Esophagus muscularis mucosa (tissue), 4 donors: ENCODE measurements around the gene AP2A1. TPM values are rescaled to one million over a fixed set of nuclear protein-coding genes. Genes with fewer than 3 reads are reported as not detected.

Experiments
- DNase-seq: peaks from one replicate; pipeline ENCODE4 v3.0.0-alpha.2; 2017; ENCODE audit errors: extremely low spot score
- H3K27ac ChIP-seq, 4 donors: fragments of 200-600 bp; sonication (generic); replicated peaks in 1 of 4; 1 replicate in 3 of 4; 2 replicates in 1 of 4; pipeline ENCODE4 v1.5.1; 2016 to 2019; ENCODE audit warnings: mild to moderate bottlenecking in 1 of 4
- H3K27me3 ChIP-seq, 4 donors: fragments of 200-600 bp; sonication (generic); one replicate each; pipeline versions ENCODE4 v1.5.1 to v1.6.0; 2016 to 2019
- H3K36me3 ChIP-seq, 4 donors: fragments of 200-600 bp; sonication (generic); one replicate each; pipeline ENCODE4 v1.5.1; 2016 to 2019
- H3K4me1 ChIP-seq, 4 donors: fragments of 200-600 bp; sonication (generic); one replicate each; pipeline ENCODE4 v1.5.1; 2016 to 2019
- H3K4me3 ChIP-seq, 4 donors: fragments of 200-600 bp; sonication (generic); 1 replicate in 2 of 4; 2 replicates in 2 of 4; pipeline ENCODE4 v1.5.1; 2016 to 2019; ENCODE audit warnings: mild to moderate bottlenecking in 4 of 4, moderate library complexity in 1 of 4
- H3K9me3 ChIP-seq, 4 donors: fragments of 200-600 bp; sonication (generic); 1 replicate in 3 of 4; 2 replicates in 1 of 4; pipeline ENCODE4 v1.5.1; 2016 to 2019
- EP300 ChIP-seq: sonication (generic); formaldehyde crosslinking; IDR thresholded peaks from one replicate; pipeline ENCODE4 v1.6.1; 2017; ENCODE audit warnings: antibody characterized with exemption
- POLR2A ChIP-seq: fragments of 450-650 bp; IDR thresholded peaks from one replicate; pipeline ENCODE4 v1.6.1; 2017; ENCODE audit warnings: antibody characterized with exemption, moderate library complexity, mild to moderate bottlenecking, low read depth
- POLR2AphosphoS5 ChIP-seq, 2 donors: sonication (generic); formaldehyde crosslinking; IDR thresholded peaks; one replicate each; pipeline ENCODE4 v1.6.1; 2017; ENCODE audit warnings: antibody characterized with exemption in 2 of 2
- WGBS: methylation state at CpG from one replicate; pipeline ENCODE4 v1.1.5; 2018; 5-methylcytosine and 5-hydroxymethylcytosine counted together
- intact Hi-C: fragments of 100-400 bp; cut with DNase I; formaldehyde crosslinking; loops from one replicate; pipeline ENCODE4 v1.15.1; 2023
- total RNA-seq, 4 donors: library from RNA; depleted of rRNA; stranded (reverse); fragments of >200 nt; gene quantifications; one replicate each; pipeline versions ENCODE4 v1.1.0 to v1.2.1, GENCODE V29; 2016
- TF ChIP-seq, protein P1 (sequence below), 3 experiments: fragments of 200-600 bp in 2 of 3; fragments of 450-650 bp in 1 of 3; sonication (generic) in 2 of 3; IDR thresholded peaks; one replicate each; pipeline ENCODE4 v1.5.1; 2017 to 2019; ENCODE audit warnings: antibody characterized with exemption in 3 of 3, mild to moderate bottlenecking in 2 of 3, moderate library complexity in 1 of 3

AP2A1 gene
- total RNA-seq, 4 donors from 2014 or later: 56.9 to 114 (median 87.8) TPM

- H3K9me3 ChIP-seq: no peaks in the 10 kb centered on the region
- H3K4me3 ChIP-seq: no peak overlapping the region
- DNase-seq: no peak
- intact Hi-C loops: no loop called here
- no peaks in the 10 kb centered on the region for H3K27me3 ChIP-seq
- H3K4me1 ChIP-seq: peaks cover 0 to 9% (median 2%) of the 10 kb centered on the region in 4 donors
- no peak overlapping the region for H3K27ac ChIP-seq
- WGBS: 86% methylated on average over 8 of the region's 8 CpGs
- TF ChIP-seq, protein P1, sequence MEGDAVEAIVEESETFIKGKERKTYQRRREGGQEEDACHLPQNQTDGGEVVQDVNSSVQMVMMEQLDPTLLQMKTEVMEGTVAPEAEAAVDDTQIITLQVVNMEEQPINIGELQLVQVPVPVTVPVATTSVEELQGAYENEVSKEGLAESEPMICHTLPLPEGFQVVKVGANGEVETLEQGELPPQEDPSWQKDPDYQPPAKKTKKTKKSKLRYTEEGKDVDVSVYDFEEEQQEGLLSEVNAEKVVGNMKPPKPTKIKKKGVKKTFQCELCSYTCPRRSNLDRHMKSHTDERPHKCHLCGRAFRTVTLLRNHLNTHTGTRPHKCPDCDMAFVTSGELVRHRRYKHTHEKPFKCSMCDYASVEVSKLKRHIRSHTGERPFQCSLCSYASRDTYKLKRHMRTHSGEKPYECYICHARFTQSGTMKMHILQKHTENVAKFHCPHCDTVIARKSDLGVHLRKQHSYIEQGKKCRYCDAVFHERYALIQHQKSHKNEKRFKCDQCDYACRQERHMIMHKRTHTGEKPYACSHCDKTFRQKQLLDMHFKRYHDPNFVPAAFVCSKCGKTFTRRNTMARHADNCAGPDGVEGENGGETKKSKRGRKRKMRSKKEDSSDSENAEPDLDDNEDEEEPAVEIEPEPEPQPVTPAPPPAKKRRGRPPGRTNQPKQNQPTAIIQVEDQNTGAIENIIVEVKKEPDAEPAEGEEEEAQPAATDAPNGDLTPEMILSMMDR (IDR thresholded peaks at IDR 0.05): no peak
- TF ChIP-seq POLR2A: no peak
- TF ChIP-seq EP300: no peak
- TF ChIP-seq POLR2AphosphoS5 (IDR thresholded peaks at IDR 0.05): no peak
- H3K36me3 ChIP-seq: peaks cover 19 to 59% (median 50%) of the 10 kb centered on the region in 4 donors
These were observed 14.1 kb downstream of the AP2A1 start for GRCh38 chr19:49780861-49781260.

DNA sequence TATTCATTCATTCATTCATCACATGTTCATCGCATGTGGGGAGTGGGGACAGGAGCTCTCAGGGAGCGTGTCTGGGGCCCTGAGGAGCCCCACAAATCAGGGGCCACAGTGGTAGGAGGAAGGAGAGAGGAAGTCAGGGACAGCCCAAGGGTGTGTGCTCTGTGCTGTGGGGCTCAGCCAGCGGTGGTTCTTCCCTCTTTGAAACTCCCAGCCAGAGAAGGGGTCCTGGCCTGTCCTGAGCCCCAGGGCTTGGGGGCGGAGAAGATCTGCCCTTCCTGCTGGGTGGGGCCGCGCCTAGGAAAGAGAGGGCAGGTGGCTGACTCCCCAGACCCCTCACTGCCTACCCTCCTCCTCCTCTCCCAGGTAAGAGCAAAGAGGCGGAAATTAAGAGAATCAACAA lies 14.6 kb downstream of the AP2A1 start:
- intact Hi-C loops: no loop called here
- Histone ChIP-seq H3K27ac (no peak overlapping the region), H3K4me1 (peaks cover 0 to 10% (median 6%) of the 10 kb centered on the region in 4 donors), H3K9me3 (no peaks in the 10 kb centered on the region), H3K27me3 (no peaks in the 10 kb centered on the region), H3K4me3 (no peak overlapping the region), H3K36me3 (peaks cover 15 to 60% (median 51%) of the 10 kb centered on the region in 4 donors)
- DNase-seq: no peak
- WGBS: 98% methylated on average over 7 of the region's 7 CpGs
- TF ChIP-seq POLR2AphosphoS5 (IDR thresholded peaks at IDR 0.05) (no peak), POLR2A (no peak), EP300 (no peak)
- TF ChIP-seq, protein P1 (IDR thresholded peaks at IDR 0.05): no peak

DNA sequence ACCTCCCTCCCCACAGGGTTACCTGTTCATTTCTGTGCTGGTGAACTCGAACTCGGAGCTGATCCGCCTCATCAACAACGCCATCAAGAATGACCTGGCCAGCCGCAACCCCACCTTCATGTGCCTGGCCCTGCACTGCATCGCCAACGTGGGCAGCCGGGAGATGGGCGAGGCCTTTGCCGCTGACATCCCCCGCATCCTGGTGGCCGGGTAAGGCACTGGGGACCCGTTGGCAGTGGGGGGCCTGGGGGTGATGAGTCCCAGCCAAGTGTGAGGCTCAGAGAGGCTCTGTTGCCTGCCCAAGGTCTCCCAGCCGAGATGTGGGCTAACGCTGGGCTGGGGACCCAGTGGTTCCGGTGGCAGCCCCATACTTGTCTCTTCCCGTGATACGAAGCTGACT lies 15.7 kb downstream of the AP2A1 start:
- intact Hi-C loops: no loop called here
- H3K9me3 ChIP-seq: no peaks in the 10 kb centered on the region
- H3K27ac ChIP-seq: no peak overlapping the region
- WGBS: 90% methylated on average over 14 of the region's 18 CpGs
- DNase-seq: no peak
- no peaks in the 10 kb centered on the region for H3K27me3 ChIP-seq
- TF ChIP-seq, protein P1 (IDR thresholded peaks at IDR 0.05): no peak
- TF ChIP-seq POLR2AphosphoS5 (IDR thresholded peaks at IDR 0.05) (no peak), POLR2A (no peak), EP300 (no peak)
- peaks cover 15 to 72% (median 57%) of the 10 kb centered on the region in 4 donors for H3K36me3 ChIP-seq
- peaks cover 0 to 16% (median 13%) of the 10 kb centered on the region in 4 donors for H3K4me1 ChIP-seq
- H3K4me3 ChIP-seq: no peak overlapping the region

GRCh38 chr19:49786376-49786820 lies 19.6 kb downstream of the AP2A1 start:
- 64% methylated on average over 9 of the region's 9 CpGs for WGBS
- H3K27ac ChIP-seq: peak overlapping the region in 1 of 4 donors; percentile 43
- DNase-seq: no peak

More at GRCh38 chr19:49786376-49786820, 19.6 kb downstream of the AP2A1 start:
- H3K27me3 ChIP-seq: no peaks in the 10 kb centered on the region
- H3K4me1 ChIP-seq: peaks cover 0 to 24% (median 15%) of the 10 kb centered on the region in 4 donors
- no peak overlapping the region for H3K4me3 ChIP-seq
- no peaks in the 10 kb centered on the region for H3K9me3 ChIP-seq
- intact Hi-C loops: no loop called here
- peaks cover 24 to 98% (median 88%) of the 10 kb centered on the region in 4 donors for H3K36me3 ChIP-seq
- TF ChIP-seq POLR2A: no peak
- TF ChIP-seq, protein P1 (IDR thresholded peaks at IDR 0.05): no peak
- TF ChIP-seq EP300: no peak
- no peak for TF ChIP-seq POLR2AphosphoS5 (IDR thresholded peaks at IDR 0.05)
